ENCODE measurements around the gene SDHA. TPM values are rescaled to one million over a fixed set of nuclear protein-coding genes. Genes with fewer than 3 reads are reported as not detected.

SDHA gene
- total RNA-seq, 4 donors from 2014 or later, result 155 to 471 (median 250) TPM

GRCh38 chr5:306011-306805 is 88.1 kb downstream of the SDHA start:
- Histone ChIP-seq H3K27ac (no peak overlapping the region), H3K9me3 (no peaks in the 10 kb centered on the region), H3K4me3 (no peak overlapping the region), H3K4me1 (peaks cover 0 to 14% (median 7%) of the 10 kb centered on the region in 4 donors), H3K27me3 (no peaks in the 10 kb centered on the region), H3K36me3 (peaks cover 0 to 5% (median 0%) of the 10 kb centered on the region in 4 donors)
- in situ Hi-C loops (cut with MboI; ENCODE audit: low pct_ligation_motif_present in 1 of 4, low pct_unique_long_range_greater_than_20kb in 1 of 4, low sequenced_read_pairs in 3 of 4) (no loop called here), intact Hi-C loops (cut with DNase I; ENCODE audit: low total_unique reads) (no loop called here)
- DNase-seq, result no peak
- 94 to 97% methylated on average over 18 to 28 of the region's 28 CpGs for WGBS, 2 donors (ENCODE audit: low coverage in 1 of 2)
- TF ChIP-seq POLR2A (IDR thresholded peaks at IDR 0.05) (no peak), EP300 (IDR thresholded peaks at IDR 0.05; ENCODE audit: low read depth) (no peak), CTCF (IDR thresholded peaks at IDR 0.05) (no peak), POLR2AphosphoS5 (IDR thresholded peaks at IDR 0.05) (no peak)

Other genes with a start within 250 kb of the SDHA start
- under 1 TPM in 3 of 4 donors, not detected in 1; under 0.01 to 0.40 (median under 0.01) TPM for gene PLEKHG4B, start 126.2 kb upstream of the SDHA start, total RNA-seq
- gene LRRC14B, start 26.8 kb upstream of the SDHA start, total RNA-seq, result not detected
- gene CCDC127, start 167 bp upstream of the SDHA start, total RNA-seq, result 1 to 10 TPM; 1.2 to 4.9 (median 4.8) TPM
- gene PDCD6, start 53.3 kb downstream of the SDHA start, total RNA-seq, result 100 to 1,000 TPM in 1 of 4 donors, 10 to 100 TPM in 3; 85.3 to 112 (median 86.3) TPM
- 1 to 10 TPM; 1.3 to 8.8 (median 1.5) TPM for gene AHRR, start 103.4 kb downstream of the SDHA start, total RNA-seq
- gene EXOC3, start 224.9 kb downstream of the SDHA start, total RNA-seq, result 100 to 1,000 TPM in 1 of 4 donors, 10 to 100 TPM in 3; 69.9 to 240 (median 76.1) TPM